T follicular helper cell (primary cell): Measurements from ENCODE around the gene GAK.
"Not testable (repeated sequence)": the region's sequence is repeated elsewhere in the genome, so short reads cannot be mapped to it uniquely, and the experiment has no call there.

Experiments used
- DNase-seq: peaks from one replicate; pipeline ENCODE4 v3.0.0-alpha.2; 2020; ENCODE audit warnings: low read depth

GAK gene

GRCh38 chr4:952881-953573 lies 20.9 kb upstream of the GAK start:
- DNase-seq = no peak

- no peak for DNase-seq
Observed at GRCh38 chr4:951594-952468, 19.7 kb upstream of the GAK start.

- no peak for DNase-seq
Observed at GRCh38 chr4:951186-951585, 19.1 kb upstream of the GAK start.

- no peak for DNase-seq
Observed at GRCh38 chr4:950136-951020, 18.3 kb upstream of the GAK start.

- no peak for DNase-seq
Observed at GRCh38 chr4:949656-950055, 17.5 kb upstream of the GAK start.

GRCh38 chr4:948936-949300 lies 16.8 kb upstream of the GAK start:
- no peak for DNase-seq

GRCh38 chr4:948101-948935 lies 16.2 kb upstream of the GAK start:
- DNase-seq = no peak

GRCh38 chr4:947491-947971 lies 15.4 kb upstream of the GAK start:
- DNase-seq = no peak

- no peak for DNase-seq
Observed at GRCh38 chr4:946517-947471, 14.7 kb upstream of the GAK start.

- DNase-seq = no peak
Observed at GRCh38 chr4:946103-946450, 14.0 kb upstream of the GAK start.

- no peak for DNase-seq
Observed at GRCh38 chr4:945274-946102, 13.4 kb upstream of the GAK start.

- not testable (repeated sequence) for DNase-seq
Observed at GRCh38 chr4:939508-939907, 7.4 kb upstream of the GAK start.

GRCh38 chr4:932713-933070 lies 576 bp upstream of the GAK start:
- DNase-seq = no peak

- no peak for DNase-seq
Observed at GRCh38 chr4:931194-931959, 739 bp downstream of the GAK start.

GRCh38 chr4:930827-931193 lies 1.3 kb downstream of the GAK start:
- no peak for DNase-seq

- DNase-seq = no peak
Observed at GRCh38 chr4:930028-930551, 2.0 kb downstream of the GAK start.

GRCh38 chr4:929096-929765 lies 2.9 kb downstream of the GAK start:
- DNase-seq = no peak

GRCh38 chr4:927566-927965 lies 4.5 kb downstream of the GAK start:
- DNase-seq = not testable (repeated sequence)
